Pancreas (tissue), 10 donors: ENCODE measurements around the gene SDHB. TPM values are rescaled to one million over a fixed set of nuclear protein-coding genes. Genes with fewer than 3 reads are reported as not detected.

ENCODE experiments used
- ATAC-seq, 4 donors: fragments of 200-7000 bp; cut with Tn5 transposase; one replicate each; pipeline versions ENCODE4 v1.8.0 to v1.9.1; 2020; ENCODE audit warnings: mild to moderate bottlenecking in 4 of 4, moderate library complexity in 4 of 4
- DNase-seq, 6 donors: peaks; one replicate each; pipeline ENCODE4 v3.0.0-alpha.2; 2020
- FAIRE-seq: peaks from 2 replicates; lab custom pipeline; 2012; peaks lifted over from hg19 to GRCh38; lab: Jason Lieb, UNC
- H3K27ac ChIP-seq, 4 donors: fragments of 200-600 bp; sonication (generic); 1 replicate in 3 of 4; 2 replicates in 1 of 4; pipeline versions ENCODE4 v1.5.0 to v1.8.0; 2020
- H3K27me3 ChIP-seq, 4 donors: fragments of 200-600 bp; one replicate each; pipeline ENCODE4 v1.8.0; 2021
- H3K36me3 ChIP-seq, 3 donors: fragments of 200-600 bp; sonication (generic) in 1 of 3; one replicate each; pipeline versions ENCODE4 v1.5.0 to v1.8.0; 2020 to 2021
- H3K4me1 ChIP-seq, 3 donors: fragments of 200-600 bp; one replicate each; pipeline ENCODE4 v1.8.0; 2021
- H3K4me3 ChIP-seq, 4 donors: fragments of 200-600 bp; sonication (generic) in 2 of 4; one replicate each; pipeline versions ENCODE4 v1.5.0 to v1.8.0; 2020 to 2021
- H3K9me3 ChIP-seq, 4 donors: fragments of 200-600 bp; one replicate each; pipeline ENCODE4 v1.8.0; 2021
- WGBS, 2 donors: extraction: QIAGEN DNeasy Blood & Tissue Kit; methylation state at CpG; one replicate each; pipeline ENCODE4 v1.1.7; 2013; 5-methylcytosine and 5-hydroxymethylcytosine counted together
- intact Hi-C, 3 donors: fragments of 100-400 bp; cut with DNase I; formaldehyde crosslinking; loops; one replicate each; pipeline versions ENCODE4 v1.11.1 to v1.14.2; 2022
- polyA plus RNA-seq, 2 donors: library from polyadenylated mRNA; stranded (reverse); fragments of 200-250 nt; gene quantifications; one replicate each; pipeline ENCODE4 v1.2.3, GENCODE V29; 2013
- total RNA-seq, 6 donors: library from RNA; stranded (reverse); fragmentation: NEBNext Ultra II Directional in 4 of 6; extraction: Animal tissue kit (Norgen Biotek cat#: 25700) in 4 of 6; gene quantifications; one replicate each; pipeline versions ENCODE4 v1.2.1 to v1.2.4, GENCODE V29; 2021 to 2023
- TF ChIP-seq, protein P1 (sequence below), 4 donors: fragments of 200-600 bp; sonication (generic) in 3 of 4; IDR thresholded peaks; one replicate each; pipeline versions ENCODE4 v1.5.0 to v1.8.0; 2021; ENCODE audit warnings: antibody characterized with exemption in 4 of 4
- donor health status: healthy with polysubstance abuse.
- donor health status: DM: no; HTN: no; CAD: no; lungs with moderate emphysema.
- donor health status: DM: no; HTN: no; CAD: no.
- donor health status: control.
- donor health status: control.
- donor health status: Bipolar disorder and iron deficiency.
- donor health status: DM: yes; HTN: yes; CAD: no.
- donor health status: DM: no; HTN: no; CAD: no.
- donor health status: DM: no; HTN: no; CAD: no.
- donor health status: DM: yes; HTN: yes; CAD: no.

Gene SDHB
- total and polyA plus RNA-seq, 8 donors, result 28.5 to 50.8 (median 44.7) TPM

DNA sequence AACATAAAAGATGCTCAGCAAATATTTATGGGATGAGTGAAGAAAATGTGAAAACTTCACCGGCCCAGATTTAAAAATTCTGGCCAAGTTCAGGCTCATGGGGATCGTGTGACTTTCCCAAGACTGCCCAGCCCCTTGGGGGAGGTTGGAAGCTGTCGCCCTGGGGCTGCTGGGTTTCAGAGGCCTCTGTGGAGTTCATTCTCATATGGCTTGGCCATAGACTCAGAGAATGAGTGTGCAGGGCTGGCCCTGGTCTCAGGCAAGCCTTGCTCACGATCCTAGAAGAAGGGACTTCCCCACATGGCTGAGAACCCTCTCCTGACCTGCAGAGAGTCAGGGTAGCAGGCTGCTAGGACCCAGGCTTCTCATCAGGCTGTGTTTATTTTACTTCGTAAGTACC, 40.8 kb upstream of the SDHB start:
- no peaks in the 10 kb centered on the region for H3K36me3 ChIP-seq
- intact Hi-C loops, result no loop called here
- H3K27ac ChIP-seq, result no peak overlapping the region
- TF ChIP-seq, protein P1, sequence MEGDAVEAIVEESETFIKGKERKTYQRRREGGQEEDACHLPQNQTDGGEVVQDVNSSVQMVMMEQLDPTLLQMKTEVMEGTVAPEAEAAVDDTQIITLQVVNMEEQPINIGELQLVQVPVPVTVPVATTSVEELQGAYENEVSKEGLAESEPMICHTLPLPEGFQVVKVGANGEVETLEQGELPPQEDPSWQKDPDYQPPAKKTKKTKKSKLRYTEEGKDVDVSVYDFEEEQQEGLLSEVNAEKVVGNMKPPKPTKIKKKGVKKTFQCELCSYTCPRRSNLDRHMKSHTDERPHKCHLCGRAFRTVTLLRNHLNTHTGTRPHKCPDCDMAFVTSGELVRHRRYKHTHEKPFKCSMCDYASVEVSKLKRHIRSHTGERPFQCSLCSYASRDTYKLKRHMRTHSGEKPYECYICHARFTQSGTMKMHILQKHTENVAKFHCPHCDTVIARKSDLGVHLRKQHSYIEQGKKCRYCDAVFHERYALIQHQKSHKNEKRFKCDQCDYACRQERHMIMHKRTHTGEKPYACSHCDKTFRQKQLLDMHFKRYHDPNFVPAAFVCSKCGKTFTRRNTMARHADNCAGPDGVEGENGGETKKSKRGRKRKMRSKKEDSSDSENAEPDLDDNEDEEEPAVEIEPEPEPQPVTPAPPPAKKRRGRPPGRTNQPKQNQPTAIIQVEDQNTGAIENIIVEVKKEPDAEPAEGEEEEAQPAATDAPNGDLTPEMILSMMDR (IDR thresholded peaks at IDR 0.05), result no peak
- no peak for ATAC-seq
- no peaks in the 10 kb centered on the region for H3K27me3 ChIP-seq
- 65 to 76% methylated on average over 5 of the region's 5 CpGs for WGBS, 2 donors
- no peaks in the 10 kb centered on the region for H3K9me3 ChIP-seq
- no peak overlapping the region for H3K4me3 ChIP-seq
- no peak for DNase-seq
- H3K4me1 ChIP-seq, result no peaks in the 10 kb centered on the region
- no peak for FAIRE-seq

DNA sequence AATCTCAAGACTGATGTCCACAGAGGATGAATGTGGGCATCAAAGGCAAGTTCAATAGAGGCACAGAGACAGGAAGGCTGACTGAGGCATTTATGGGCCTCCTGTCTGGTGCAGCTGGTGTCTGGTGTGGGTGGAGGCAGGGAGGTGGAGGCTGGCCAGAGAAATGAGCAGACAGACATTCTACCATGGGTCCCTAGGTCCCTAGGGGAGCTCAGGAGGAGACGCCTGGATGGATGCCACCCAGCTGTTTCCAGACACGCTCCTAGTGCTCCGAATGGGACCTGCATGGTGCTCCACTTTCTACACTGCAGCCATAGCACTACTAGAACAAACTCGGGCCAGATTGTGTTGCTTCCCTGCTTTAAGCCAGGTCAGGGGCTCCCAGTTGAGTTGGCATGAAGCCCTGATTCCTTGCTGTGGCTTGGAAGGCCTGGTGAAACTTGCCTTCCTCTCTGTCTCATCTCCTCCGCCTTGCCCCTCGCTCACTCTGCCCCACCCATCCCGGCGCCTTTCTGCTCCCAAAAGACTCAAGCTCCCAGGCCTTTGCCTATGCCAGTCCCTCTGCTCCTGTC, 40.1 kb upstream of the SDHB start:
- H3K9me3 ChIP-seq, result no peaks in the 10 kb centered on the region
- intact Hi-C loops, result no loop called here
- no peaks in the 10 kb centered on the region for H3K4me1 ChIP-seq
- DNase-seq (no peak), FAIRE-seq (no peak), ATAC-seq (no peak)
- no peaks in the 10 kb centered on the region for H3K27me3 ChIP-seq
- H3K36me3 ChIP-seq, result no peaks in the 10 kb centered on the region
- H3K4me3 ChIP-seq, result no peak overlapping the region
- WGBS, 2 donors, result 89 to 91% methylated on average over 8 of the region's 8 CpGs
- no peak overlapping the region for H3K27ac ChIP-seq
- TF ChIP-seq, protein P1 (IDR thresholded peaks at IDR 0.05), result no peak

DNA sequence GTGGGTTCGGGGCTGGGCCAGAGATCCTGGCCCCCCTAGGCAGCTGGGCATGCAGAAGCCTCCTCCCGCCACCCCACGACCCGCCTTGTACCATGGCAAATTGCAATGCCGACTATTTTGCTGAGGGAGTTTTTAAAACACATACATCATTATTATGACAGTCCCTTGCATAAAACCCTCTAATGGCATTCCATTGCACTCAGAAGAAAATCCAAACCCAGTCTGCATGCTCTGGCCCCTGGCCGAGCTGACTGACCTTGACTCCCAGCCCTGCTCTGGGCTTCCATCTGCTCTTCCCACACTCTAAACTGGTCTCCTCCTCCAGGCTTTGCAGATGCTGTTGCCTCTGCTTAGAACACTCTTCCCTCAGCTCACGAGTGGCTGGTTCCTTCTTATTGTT, 37.4 kb upstream of the SDHB start:
- Histone ChIP-seq H3K4me1 (no peaks in the 10 kb centered on the region), H3K9me3 (no peaks in the 10 kb centered on the region), H3K27me3 (no peaks in the 10 kb centered on the region), H3K4me3 (no peak overlapping the region), H3K27ac (peak overlapping the region; percentile 34 to 62 (median 48)), H3K36me3 (no peaks in the 10 kb centered on the region)
- TF ChIP-seq, protein P1 (IDR thresholded peaks at IDR 0.05), result no peak
- 52 to 54% methylated on average over 7 of the region's 7 CpGs for WGBS, 2 donors
- FAIRE-seq (no peak), DNase-seq (peak in 2 of 6 donors; percentile 25 to 36), ATAC-seq (peak; percentile 22 to 79 (median 56))
- intact Hi-C loops, result no loop called here

DNA sequence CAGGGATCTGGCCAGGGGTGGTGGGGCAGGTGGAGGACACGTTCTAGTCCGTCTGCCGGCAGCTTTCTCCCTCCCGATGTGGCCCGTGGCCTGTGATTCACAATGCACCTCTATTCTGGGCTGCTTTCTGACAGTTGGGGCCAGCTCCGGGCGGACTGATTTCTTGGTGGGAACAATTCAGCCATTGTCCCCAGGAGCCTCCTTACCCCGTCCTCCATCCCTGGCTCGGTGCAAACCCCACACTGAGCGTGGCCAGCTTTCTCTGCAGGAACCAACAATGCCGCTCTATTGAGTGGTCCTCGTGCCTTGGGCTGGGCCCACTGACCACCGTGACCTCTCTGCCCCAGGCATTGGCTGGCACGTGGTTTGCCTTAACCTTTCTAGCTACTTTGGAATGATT, 35.7 kb upstream of the SDHB start:
- Histone ChIP-seq H3K9me3 (no peaks in the 10 kb centered on the region), H3K36me3 (no peaks in the 10 kb centered on the region), H3K27ac (no peak overlapping the region), H3K4me1 (no peaks in the 10 kb centered on the region), H3K27me3 (no peaks in the 10 kb centered on the region), H3K4me3 (no peak overlapping the region)
- peak in 1 of 6 donors; percentile 14 for DNase-seq
- no peak for FAIRE-seq
- intact Hi-C loops, result no loop called here
- ATAC-seq, result peak in 2 of 4 donors; percentile 24 to 49
- TF ChIP-seq, protein P1 (IDR thresholded peaks at IDR 0.05), result no peak
- 65 to 69% methylated on average over 14 of the region's 14 CpGs for WGBS, 2 donors

DNA sequence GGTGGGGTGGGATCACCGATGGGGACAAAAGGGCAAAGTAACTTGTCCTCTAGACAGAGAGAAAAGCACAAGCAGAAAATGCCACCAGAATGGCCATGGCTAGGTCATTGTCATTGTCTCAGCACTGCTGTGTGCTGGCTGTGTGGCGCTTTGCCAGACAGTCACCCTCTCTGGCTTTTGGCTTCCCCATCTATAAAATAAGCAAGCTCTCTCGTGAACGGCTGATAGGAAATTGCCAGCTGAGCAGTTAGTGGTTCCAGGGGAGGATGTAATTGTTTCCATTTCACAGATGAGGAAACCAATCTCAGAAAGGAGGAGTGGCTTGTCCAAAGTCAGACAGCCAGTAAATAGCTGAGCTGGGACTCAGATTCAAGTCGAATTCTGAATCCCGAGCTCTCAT, 32.9 kb upstream of the SDHB start:
- Histone ChIP-seq H3K9me3 (no peaks in the 10 kb centered on the region), H3K27me3 (no peaks in the 10 kb centered on the region), H3K4me3 (no peak overlapping the region), H3K27ac (no peak overlapping the region), H3K4me1 (peaks cover 0 to 5% (median 0%) of the 10 kb centered on the region in 3 donors), H3K36me3 (no peaks in the 10 kb centered on the region)
- intact Hi-C loops, result no loop called here
- no peak for FAIRE-seq
- no peak for DNase-seq
- TF ChIP-seq, protein P1 (IDR thresholded peaks at IDR 0.05), result no peak
- 72 to 78% methylated on average over 6 of the region's 6 CpGs for WGBS, 2 donors
- ATAC-seq, result no peak
